HCT116 (cell line): Measurements from ENCODE around the gene DOCK11. TPM values are rescaled to one million over a fixed set of nuclear protein-coding genes. Genes with fewer than 3 reads are reported as not detected.

Source experiments
- ATAC-seq: fragments of 200-7000 bp; cut with Tn5 transposase; 2 replicates; pipeline ENCODE4 v1.9.1; 2020; ENCODE audit warnings: mild to moderate bottlenecking, moderate library complexity
- BruUV-seq: library from RNA; stranded (reverse); fragments of 400-500 nt; replicated peaks from 2 replicates; lab custom pipeline; 2021; lab: Mats Ljungman, UMichigan
- CTCF ChIA-PET: fragments of 300-600 bp; sonication (Branson Sonifier 250); formaldehyde crosslinking; loops from one replicate; lab custom pipeline; 2021; ENCODE audit warnings: antibody characterized with exemption; lab: Charles Lee
- POLR2A ChIA-PET: fragments of 300-600, 350-600 bp; sonication (Branson Sonifier 250); formaldehyde crosslinking; loops from one replicate; lab custom pipeline; 2021; ENCODE audit warnings: antibody characterized with exemption; lab: Charles Lee
- RAD21 ChIA-PET, 2 experiments: fragments of 300-600 bp; sonication (Branson Sonifier 250); formaldehyde crosslinking; loops; one replicate each; lab custom pipeline; 2023; ENCODE audit warnings: low total read pairs in 2 of 2; ENCODE audit not compliant: uncharacterized antibody in 2 of 2, unreplicated experiment in 2 of 2, low non-redundant PET in 1 of 2; lab: Charles Lee
- DNase-seq: peaks from one replicate; pipeline ENCODE4 v3.0.0-alpha.2; 2010; ENCODE audit warnings: low read depth, low spot score
- H2AFZ ChIP-seq: fragments of 200-600 bp; shearing (Covaris generic), sonication (generic); 2 replicates; pipeline ENCODE4 v1.6.1; 2017; ENCODE audit warnings: low read depth, mixed run types, mixed read lengths, antibody characterized with exemption, low read length; ENCODE audit not compliant: poor library complexity, severe bottlenecking
- H3K27ac ChIP-seq: 2 replicates; pipeline ENCODE4 v1.5.1; 2012; ENCODE audit warnings: low read depth, low read length
- H3K27me3 ChIP-seq: fragments of 200-600 bp; sonication (generic); 2 replicates; pipeline ENCODE4 v1.6.1; 2016; ENCODE audit warnings: mixed run types, low read length, mixed read lengths; ENCODE audit not compliant: insufficient read depth
- H3K36me3 ChIP-seq, 2 experiments: fragments of 200-500 bp in 1 of 2; fragments of 200-600 bp in 1 of 2; sonication (Bioruptor generic) in 1 of 2; sonication (generic) in 1 of 2; 2 replicates each; pipeline versions ENCODE4 v1.5.1 to v1.6.1; 2014 to 2016; ENCODE audit warnings: low read length in 2 of 2, inconsistent platforms in 1 of 2, mixed read lengths in 1 of 2, mixed run types in 1 of 2; ENCODE audit not compliant: insufficient read depth in 2 of 2, control insufficient read depth in 1 of 2
- H3K4me1 ChIP-seq, 2 experiments: fragments of 200-600 bp in 1 of 2; sonication (generic) in 1 of 2; 2 replicates each; pipeline versions ENCODE4 v1.5.1 to v1.6.1; 2012 to 2017; ENCODE audit warnings: low read length in 2 of 2, inconsistent platforms in 1 of 2, mild to moderate bottlenecking in 1 of 2, mixed read lengths in 1 of 2, mixed run types in 1 of 2, moderate library complexity in 1 of 2; ENCODE audit not compliant: insufficient read depth in 2 of 2, control insufficient read depth in 1 of 2
- H3K4me2 ChIP-seq: fragments of 200-600 bp; sonication (generic); 2 replicates; pipeline ENCODE4 v1.6.1; 2017; ENCODE audit warnings: mixed run types, low read length, mixed read lengths
- H3K4me3 ChIP-seq, 2 experiments: fragments of 200-600 bp in 1 of 2; sonication (generic) in 1 of 2; replicated peaks in 1 of 2; 2 replicates each; pipeline ENCODE4 v1.5.1; 2011 to 2016; ENCODE audit warnings: low read length in 2 of 2, control low read depth in 1 of 2, low read depth in 1 of 2, mild to moderate bottlenecking in 1 of 2, mixed read lengths in 1 of 2, mixed run types in 1 of 2
- H3K79me2 ChIP-seq: fragments of 200-600 bp; sonication (generic); 2 replicates; pipeline ENCODE4 v1.6.1; 2017; ENCODE audit warnings: mild to moderate bottlenecking, mixed run types, low read length, moderate library complexity, mixed read lengths; ENCODE audit not compliant: insufficient read depth
- H3K9ac ChIP-seq: fragments of 200-600 bp; sonication (generic); 2 replicates; pipeline ENCODE4 v1.6.1; 2016; ENCODE audit warnings: low read length, mixed read lengths
- H3K9me2 ChIP-seq: fragments of 200-600 bp; sonication (generic), shearing (Covaris generic); 2 replicates; pipeline ENCODE4 v1.6.1; 2017; ENCODE audit warnings: mixed run types, mild to moderate bottlenecking, moderate library complexity; ENCODE audit not compliant: insufficient read depth
- H3K9me3 ChIP-seq, 2 experiments: fragments of 200-500 bp in 1 of 2; fragments of 200-600 bp in 1 of 2; sonication (Bioruptor generic) in 1 of 2; sonication (generic) in 1 of 2; 2 replicates each; pipeline ENCODE4 v1.6.1; 2014 to 2017; ENCODE audit warnings: low read length in 2 of 2, mixed read lengths in 2 of 2, inconsistent platforms in 1 of 2, low read depth in 1 of 2, mild to moderate bottlenecking in 1 of 2, mixed run types in 1 of 2, moderate library complexity in 1 of 2; ENCODE audit not compliant: control insufficient read depth in 1 of 2, insufficient read depth in 1 of 2
- H4K20me1 ChIP-seq: fragments of 200-600 bp; sonication (generic), shearing (Covaris generic); 2 replicates; pipeline ENCODE4 v1.6.1; 2017; ENCODE audit warnings: mixed run types, mild to moderate bottlenecking, moderate library complexity; ENCODE audit not compliant: insufficient read depth
- CBX3 ChIP-seq: IDR thresholded peaks from 2 replicates; pipeline ENCODE4 v1.6.1; 2012; ENCODE audit warnings: low read depth
- EZH2 ChIP-seq: fragments of 200-600 bp; sonication (generic); IDR thresholded peaks from 2 replicates; pipeline ENCODE4 v1.6.1; 2017; ENCODE audit warnings: antibody characterized with exemption, mixed run types
- EZH2phosphoT487 ChIP-seq: fragments of 200-600 bp; IDR thresholded peaks from 2 replicates; pipeline ENCODE4 v1.6.1; 2018; ENCODE audit warnings: antibody characterized with exemption, borderline replicate concordance
- POLR2A ChIP-seq: IDR thresholded peaks from 2 replicates; pipeline ENCODE4 v1.7.0; 2011; ENCODE audit warnings: borderline replicate concordance; ENCODE audit not compliant: insufficient read depth, insufficient read length; ENCODE audit errors: extremely low read depth
- RAD21 ChIP-seq: IDR thresholded peaks from 2 replicates; pipeline ENCODE4 v1.6.1; 2012; ENCODE audit warnings: low read depth, mild to moderate bottlenecking
- SP1 ChIP-seq: IDR thresholded peaks from 2 replicates; pipeline ENCODE4 v1.6.1; 2012; ENCODE audit warnings: low read depth
- SRF ChIP-seq: IDR thresholded peaks from 2 replicates; pipeline ENCODE4 v1.6.1; 2012; ENCODE audit warnings: low read depth
- ZBTB33 ChIP-seq: IDR thresholded peaks from 2 replicates; pipeline ENCODE4 v1.6.1; 2011; ENCODE audit warnings: mild to moderate bottlenecking, low read length, moderate library complexity; ENCODE audit not compliant: insufficient replicate concordance; ENCODE audit errors: extremely low read depth
- intact Hi-C: fragments of 100-400 bp; cut with micrococcal nuclease; formaldehyde crosslinking; loops from 2 replicates; pipeline ENCODE4 v1.10.0; 2022
- total RNA-seq: library from RNA; stranded (reverse); gene quantifications from one replicate; pipeline ENCODE4 v1.2.1, GENCODE V29; 2021; ENCODE audit not compliant: unreplicated experiment
- TF ChIP-seq, protein P1 (sequence below): IDR thresholded peaks from 2 replicates; pipeline ENCODE4 v1.6.1; 2012; ENCODE audit warnings: low read depth

Gene DOCK11
- total RNA-seq, 1 experiment from 2014 or later = 0.59 TPM

DNA sequence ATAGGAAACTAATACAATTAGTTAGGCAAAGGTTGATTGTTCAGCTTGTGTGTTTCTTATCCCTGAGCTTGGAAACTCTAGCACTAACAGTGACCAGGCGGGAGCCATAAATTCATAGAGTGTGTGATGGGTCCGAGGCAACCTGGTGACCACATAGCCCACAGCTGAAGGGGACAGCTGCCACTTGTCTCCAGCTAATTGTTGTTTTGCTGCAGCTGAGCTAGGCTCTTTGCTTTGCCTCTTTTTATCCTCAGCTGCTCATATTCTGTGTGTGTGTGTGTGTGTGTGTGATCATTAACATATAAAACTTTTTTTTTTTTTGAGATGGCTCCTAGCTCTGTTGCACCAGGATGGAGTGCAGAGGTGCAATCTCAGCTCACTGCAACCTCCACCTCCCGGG, 53.2 kb downstream of the DOCK11 start:
- Histone ChIP-seq H3K79me2 (no peaks in the 10 kb centered on the region), H3K36me3 (no peaks in the 10 kb centered on the region), H3K9me2 (no peaks in the 10 kb centered on the region), H3K4me2 (no peak overlapping the region), H3K9me3 (no peaks in the 10 kb centered on the region), H2AFZ (no peak overlapping the region), H3K9ac (no peak overlapping the region), H3K27ac (no peak overlapping the region), H3K27me3 (no peaks in the 10 kb centered on the region), H4K20me1 (no peaks in the 10 kb centered on the region), H3K4me3 (no peak overlapping the region), H3K4me1 (peaks cover 6 to 32% of the 10 kb centered on the region in 2 experiments)
- ATAC-seq (no peak), DNase-seq (no peak)
- TF ChIP-seq EZH2phosphoT487 (no peak), ZBTB33 (no peak), SRF (no peak), SP1 (no peak), EZH2 (no peak), CBX3 (no peak), RAD21 (no peak), POLR2A (no peak)
- TF ChIP-seq, protein P1, sequence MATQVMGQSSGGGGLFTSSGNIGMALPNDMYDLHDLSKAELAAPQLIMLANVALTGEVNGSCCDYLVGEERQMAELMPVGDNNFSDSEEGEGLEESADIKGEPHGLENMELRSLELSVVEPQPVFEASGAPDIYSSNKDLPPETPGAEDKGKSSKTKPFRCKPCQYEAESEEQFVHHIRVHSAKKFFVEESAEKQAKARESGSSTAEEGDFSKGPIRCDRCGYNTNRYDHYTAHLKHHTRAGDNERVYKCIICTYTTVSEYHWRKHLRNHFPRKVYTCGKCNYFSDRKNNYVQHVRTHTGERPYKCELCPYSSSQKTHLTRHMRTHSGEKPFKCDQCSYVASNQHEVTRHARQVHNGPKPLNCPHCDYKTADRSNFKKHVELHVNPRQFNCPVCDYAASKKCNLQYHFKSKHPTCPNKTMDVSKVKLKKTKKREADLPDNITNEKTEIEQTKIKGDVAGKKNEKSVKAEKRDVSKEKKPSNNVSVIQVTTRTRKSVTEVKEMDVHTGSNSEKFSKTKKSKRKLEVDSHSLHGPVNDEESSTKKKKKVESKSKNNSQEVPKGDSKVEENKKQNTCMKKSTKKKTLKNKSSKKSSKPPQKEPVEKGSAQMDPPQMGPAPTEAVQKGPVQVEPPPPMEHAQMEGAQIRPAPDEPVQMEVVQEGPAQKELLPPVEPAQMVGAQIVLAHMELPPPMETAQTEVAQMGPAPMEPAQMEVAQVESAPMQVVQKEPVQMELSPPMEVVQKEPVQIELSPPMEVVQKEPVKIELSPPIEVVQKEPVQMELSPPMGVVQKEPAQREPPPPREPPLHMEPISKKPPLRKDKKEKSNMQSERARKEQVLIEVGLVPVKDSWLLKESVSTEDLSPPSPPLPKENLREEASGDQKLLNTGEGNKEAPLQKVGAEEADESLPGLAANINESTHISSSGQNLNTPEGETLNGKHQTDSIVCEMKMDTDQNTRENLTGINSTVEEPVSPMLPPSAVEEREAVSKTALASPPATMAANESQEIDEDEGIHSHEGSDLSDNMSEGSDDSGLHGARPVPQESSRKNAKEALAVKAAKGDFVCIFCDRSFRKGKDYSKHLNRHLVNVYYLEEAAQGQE = no peak
- POLR2A ChIA-PET = no interaction called here
- no TSS peak for BruUV-seq
- intact Hi-C loops = no loop called here
- RAD21 ChIA-PET = no interaction called here
- CTCF ChIA-PET = no interaction called here
